ENCODE results near the gene RTP1. TPM values are rescaled to one million over a fixed set of nuclear protein-coding genes. Genes with fewer than 3 reads are reported as not detected.

Gene RTP1
- total RNA-seq, 4 donors from 2014 or later = not detected

GRCh38 chr3:187172929-187173328 is 24.4 kb upstream of the RTP1 start:
- Histone ChIP-seq H3K4me3 (replicated peaks in 1 of 3) (no peak overlapping the region), H3K36me3 (no peaks in the 10 kb centered on the region), H3K27ac (no peak overlapping the region), H3K27me3 (no peaks in the 10 kb centered on the region), H3K4me1 (peaks cover 0 to 9% of the 10 kb centered on the region in 2 donors), H3K9me3 (no peaks in the 10 kb centered on the region)
- 94 to 96% methylated on average over 2 of the region's 2 CpGs for WGBS, 2 donors
- intact Hi-C loops (cut with DNase I) = no loop called here
- TF ChIP-seq POLR2A (IDR thresholded peaks at IDR 0.05) (no peak), CTCF (IDR thresholded peaks at IDR 0.05) (no peak)
- DNase-seq = no peak

- intact Hi-C loops (cut with DNase I) = no loop called here
- Histone ChIP-seq H3K27me3 (no peaks in the 10 kb centered on the region), H3K27ac (no peak overlapping the region), H3K36me3 (no peaks in the 10 kb centered on the region), H3K4me1 (peaks cover 0 to 5% of the 10 kb centered on the region in 2 donors), H3K4me3 (replicated peaks in 1 of 3) (no peak overlapping the region), H3K9me3 (no peaks in the 10 kb centered on the region)
- WGBS, 2 donors = 90 to 94% methylated on average over 7 of the region's 7 CpGs
- TF ChIP-seq POLR2A (IDR thresholded peaks at IDR 0.05) = no peak
- no peak for TF ChIP-seq CTCF (IDR thresholded peaks at IDR 0.05)
- DNase-seq = no peak
These were observed 15.7 kb upstream of the RTP1 start for GRCh38 chr3:187181454-187182170.

- H3K4me1 ChIP-seq = peaks cover 0 to 14% of the 10 kb centered on the region in 2 donors
- H3K27ac ChIP-seq = no peak overlapping the region
- intact Hi-C loops (cut with DNase I) = no loop called here
- TF ChIP-seq CTCF (IDR thresholded peaks at IDR 0.05) (no peak), POLR2A (IDR thresholded peaks at IDR 0.05) (no peak)
- no peak for DNase-seq
- no peaks in the 10 kb centered on the region for H3K36me3 ChIP-seq
- H3K27me3 ChIP-seq = no peaks in the 10 kb centered on the region
- H3K9me3 ChIP-seq = no peaks in the 10 kb centered on the region
- H3K4me3 ChIP-seq (replicated peaks in 1 of 3) = no peak overlapping the region
- WGBS, 2 donors = 68 to 73% methylated on average over 7 of the region's 7 CpGs
These were observed 13.9 kb upstream of the RTP1 start for GRCh38 chr3:187183210-187183862.

- DNase-seq = no peak
- intact Hi-C loops (cut with DNase I) = no loop called here
- no peaks in the 10 kb centered on the region for H3K27me3 ChIP-seq
- H3K4me3 ChIP-seq (replicated peaks in 1 of 3) = no peak overlapping the region
- H3K36me3 ChIP-seq = no peaks in the 10 kb centered on the region
- H3K4me1 ChIP-seq = peaks cover 0 to 14% of the 10 kb centered on the region in 2 donors
- no peaks in the 10 kb centered on the region for H3K9me3 ChIP-seq
- H3K27ac ChIP-seq = no peak overlapping the region
- 86 to 91% methylated on average over 6 of the region's 6 CpGs for WGBS, 2 donors
- TF ChIP-seq CTCF (IDR thresholded peaks at IDR 0.05) = no peak
- TF ChIP-seq POLR2A (IDR thresholded peaks at IDR 0.05) = no peak
These were observed 13.4 kb upstream of the RTP1 start for GRCh38 chr3:187183903-187184302.

GRCh38 chr3:187185759-187186158 is 11.5 kb upstream of the RTP1 start:
- TF ChIP-seq CTCF (IDR thresholded peaks at IDR 0.05) = no peak
- TF ChIP-seq POLR2A (IDR thresholded peaks at IDR 0.05) = no peak
- intact Hi-C loops (cut with DNase I) = no loop called here
- Histone ChIP-seq H3K4me1 (peaks cover 0 to 14% of the 10 kb centered on the region in 2 donors), H3K27ac (no peak overlapping the region), H3K36me3 (no peaks in the 10 kb centered on the region), H3K4me3 (replicated peaks in 1 of 3) (no peak overlapping the region), H3K27me3 (no peaks in the 10 kb centered on the region), H3K9me3 (no peaks in the 10 kb centered on the region)
- WGBS, 2 donors = 83 to 91% methylated on average over 4 of the region's 4 CpGs
- DNase-seq = no peak

Data from thyroid gland (tissue), 4 donors.